CD4-positive, alpha-beta T cell (primary cell): ENCODE measurements around the gene RNF130. TPM values are rescaled to one million over a fixed set of nuclear protein-coding genes. Genes with fewer than 3 reads are reported as not detected.

Experiments
- ATAC-seq: fragments of 200-7000 bp; cut with Tn5 transposase; one replicate; pipeline ENCODE4 v1.10.0; 2022; ENCODE audit warnings: mild to moderate bottlenecking; ENCODE audit not compliant: poor library complexity
- CTCF ChIA-PET: fragments of 350-600 bp; sonication (Branson Sonifier 250); formaldehyde crosslinking; loops from one replicate; lab custom pipeline; 2021; ENCODE audit warnings: antibody characterized with exemption, inconsistent platforms; lab: Charles Lee
- POLR2A ChIA-PET: fragments of 350-600 bp; sonication (Branson Sonifier 250); formaldehyde crosslinking; loops from one replicate; lab custom pipeline; 2021; ENCODE audit warnings: antibody characterized with exemption, inconsistent platforms; lab: Charles Lee
- DNase-seq, 14 experiments: peaks; one replicate each; pipeline ENCODE4 v3.0.0-alpha.2; 2013 to 2020; ENCODE audit warnings: mixed read lengths in 2 of 14
- H3K27ac ChIP-seq, 2 donors: one replicate each; pipeline versions ENCODE4 v1.5.1 to v1.7.0; 2013; ENCODE audit warnings: low read length in 2 of 2, low read depth in 1 of 2, mild to moderate bottlenecking in 1 of 2
- H3K27me3 ChIP-seq, 2 experiments: 1 replicate in 1 of 2; 2 replicates in 1 of 2; pipeline versions ENCODE4 v1.6.1 to v1.7.0; 2013; ENCODE audit warnings: low read length in 2 of 2, control low read depth in 1 of 2, mild to moderate bottlenecking in 1 of 2, moderate library complexity in 1 of 2; ENCODE audit not compliant: insufficient read depth in 2 of 2, control insufficient read depth in 1 of 2
- H3K36me3 ChIP-seq: one replicate; pipeline ENCODE4 v1.6.1; 2013; ENCODE audit warnings: low read length, control low read depth; ENCODE audit not compliant: insufficient read depth
- H3K4me1 ChIP-seq: one replicate; pipeline ENCODE4 v1.6.1; 2013; ENCODE audit warnings: low read length, control low read depth; ENCODE audit not compliant: insufficient read depth
- H3K4me3 ChIP-seq: one replicate; pipeline ENCODE4 v1.5.1; 2013; ENCODE audit warnings: mild to moderate bottlenecking, low read length, moderate library complexity
- H3K9me3 ChIP-seq, 2 experiments: 1 replicate in 1 of 2; 2 replicates in 1 of 2; pipeline versions ENCODE4 v1.6.1 to v1.7.0; 2013; ENCODE audit warnings: low read length in 2 of 2, mild to moderate bottlenecking in 2 of 2, control low read depth in 1 of 2, moderate library complexity in 1 of 2; ENCODE audit not compliant: control insufficient read depth in 1 of 2, insufficient read depth in 1 of 2
- H3K27ac Mint-ChIP-seq: one replicate; pipeline ENCODE4 v1.8.0; 2020; ENCODE audit warnings: mixed read lengths
- H3K27me3 Mint-ChIP-seq: one replicate; pipeline ENCODE4 v1.8.0; 2021; ENCODE audit warnings: mixed read lengths
- H3K36me3 Mint-ChIP-seq: one replicate; pipeline ENCODE4 v1.8.0; 2021; ENCODE audit warnings: low read depth, mixed read lengths
- H3K4me1 Mint-ChIP-seq: one replicate; pipeline ENCODE4 v1.8.0; 2021; ENCODE audit warnings: low read depth, mixed read lengths
- H3K4me3 Mint-ChIP-seq: one replicate; pipeline ENCODE4 v1.8.0; 2020; ENCODE audit warnings: mild to moderate bottlenecking, mixed read lengths
- H3K9me3 Mint-ChIP-seq: one replicate; pipeline ENCODE4 v1.8.0; 2020; ENCODE audit warnings: mixed read lengths
- CTCF ChIP-seq: fragments of 200-600 bp; IDR thresholded peaks from one replicate; pipeline ENCODE4 v1.8.0; 2022; ENCODE audit warnings: antibody characterized with exemption, mild to moderate bottlenecking
- intact Hi-C, 2 experiments: fragments of 100-400 bp; cut with DNase I in 1 of 2; cut with micrococcal nuclease in 1 of 2; formaldehyde crosslinking; loops; one replicate each; pipeline versions ENCODE4 v1.15.1 to v1.9.0; 2023 to 2025; cut with DNase I, micrococcal nuclease
- total RNA-seq, 174 experiments: library from RNA in 2 of 174; stranded (reverse) in 2 of 174; gene quantifications; one replicate each; pipeline ENCODE4 v1.2.3 and lab custom pipeline; 2021 to 2026

Gene RNF130
- total RNA-seq, 2 experiments from 2014 or later, result 18.2 to 19.1 TPM

- CTCF ChIA-PET, result no interaction called here
- intact Hi-C loops, result no loop called here
- no peaks in the 10 kb centered on the region for H3K9me3 Mint-ChIP-seq
- no peaks in the 10 kb centered on the region for H3K27me3 ChIP-seq
- no peak for TF ChIP-seq CTCF
- H3K27ac Mint-ChIP-seq, result no peak overlapping the region
- H3K36me3 Mint-ChIP-seq, result no peaks in the 10 kb centered on the region
- H3K4me3 Mint-ChIP-seq, result no peak overlapping the region
- H3K4me1 ChIP-seq, result no peaks in the 10 kb centered on the region
- H3K27me3 Mint-ChIP-seq, result no peaks in the 10 kb centered on the region
- H3K27ac ChIP-seq, result no peak overlapping the region
- H3K36me3 ChIP-seq, result no peaks in the 10 kb centered on the region
- POLR2A ChIA-PET, result no interaction called here
- H3K9me3 ChIP-seq, result peaks cover 0 to 4% of the 10 kb centered on the region in 2 experiments
- ATAC-seq (no peak), DNase-seq (no peak)
- no peaks in the 10 kb centered on the region for H3K4me1 Mint-ChIP-seq
- no peak overlapping the region for H3K4me3 ChIP-seq
Measured at GRCh38 chr5:180097926-180098325, 26.4 kb upstream of the RNF130 start.

- intact Hi-C loops, result no loop called here
- no peaks in the 10 kb centered on the region for H3K36me3 Mint-ChIP-seq
- ChIA-PET CTCF (no interaction called here), POLR2A (no interaction called here)
- TF ChIP-seq CTCF, result no peak
- no peak overlapping the region for H3K4me3 ChIP-seq
- H3K27me3 Mint-ChIP-seq, result no peaks in the 10 kb centered on the region
- no peaks in the 10 kb centered on the region for H3K36me3 ChIP-seq
- ATAC-seq (no peak), DNase-seq (peak in 2 of 14 experiments; percentile 2 to 27)
- H3K9me3 ChIP-seq, result peaks cover 0 to 4% of the 10 kb centered on the region in 2 experiments
- H3K4me3 Mint-ChIP-seq, result no peak overlapping the region
- H3K4me1 Mint-ChIP-seq, result no peaks in the 10 kb centered on the region
- H3K27ac ChIP-seq, result no peak overlapping the region
- H3K27me3 ChIP-seq, result no peaks in the 10 kb centered on the region
- no peaks in the 10 kb centered on the region for H3K4me1 ChIP-seq
- H3K9me3 Mint-ChIP-seq, result no peaks in the 10 kb centered on the region
- no peak overlapping the region for H3K27ac Mint-ChIP-seq
Measured at GRCh38 chr5:180097163-180097894, 25.8 kb upstream of the RNF130 start.

- H3K36me3 ChIP-seq, result no peaks in the 10 kb centered on the region
- H3K4me3 Mint-ChIP-seq, result no peak overlapping the region
- H3K27me3 ChIP-seq, result no peaks in the 10 kb centered on the region
- no peaks in the 10 kb centered on the region for H3K27me3 Mint-ChIP-seq
- no peak overlapping the region for H3K4me3 ChIP-seq
- peaks cover under 1% of the 10 kb centered on the region for H3K4me1 ChIP-seq
- no peaks in the 10 kb centered on the region for H3K9me3 Mint-ChIP-seq
- ChIA-PET CTCF (no interaction called here), POLR2A (no interaction called here)
- no peak overlapping the region for H3K27ac Mint-ChIP-seq
- ATAC-seq (no peak), DNase-seq (peak in 1 of 14 experiments; percentile 21)
- H3K36me3 Mint-ChIP-seq, result no peaks in the 10 kb centered on the region
- H3K4me1 Mint-ChIP-seq, result no peaks in the 10 kb centered on the region
- TF ChIP-seq CTCF, result no peak
- H3K27ac ChIP-seq, result no peak overlapping the region
- intact Hi-C loops, result no loop called here
- H3K9me3 ChIP-seq, result peaks cover 0 to 4% of the 10 kb centered on the region in 2 experiments
Measured at GRCh38 chr5:180096616-180097015, 25.1 kb upstream of the RNF130 start.
